Keratinocyte (primary cell): ENCODE measurements around the gene ARHGEF19. TPM values are rescaled to one million over a fixed set of nuclear protein-coding genes. Genes with fewer than 3 reads are reported as not detected.
"Not testable (repeated sequence)": the region's sequence is repeated elsewhere in the genome, so short reads cannot be mapped to it uniquely, and the experiment has no call there.

ENCODE experiments used
- DNase-seq: peaks from one replicate; pipeline ENCODE4 v3.0.0-alpha.2; 2011; ENCODE audit warnings: low read depth, missing footprints, low spot score
- FAIRE-seq: peaks from 2 replicates; lab custom pipeline; 2011; peaks lifted over from hg19 to GRCh38; lab: Jason Lieb, UNC
- H2AFZ ChIP-seq: 2 replicates; pipeline ENCODE4 v1.6.0; 2012; ENCODE audit warnings: low read length, control low read depth, inconsistent platforms; ENCODE audit not compliant: control insufficient read depth
- H3K27ac ChIP-seq: 2 replicates; pipeline ENCODE4 v1.5.1; 2011; ENCODE audit warnings: low read length; ENCODE audit not compliant: control insufficient read depth, insufficient read depth
- H3K27me3 ChIP-seq: 3 replicates; pipeline ENCODE4 v1.6.0; 2011; ENCODE audit warnings: low read length; ENCODE audit not compliant: control insufficient read depth, insufficient read depth; ENCODE audit errors: extremely low read depth
- H3K36me3 ChIP-seq, 2 experiments: 2 replicates in 1 of 2; 3 replicates in 1 of 2; pipeline ENCODE4 v1.5.1; 2011; ENCODE audit warnings: low read length in 2 of 2, mild to moderate bottlenecking in 1 of 2; ENCODE audit not compliant: control insufficient read depth in 2 of 2, insufficient read depth in 2 of 2; ENCODE audit errors: extremely low read depth in 1 of 2
- H3K4me1 ChIP-seq: 3 replicates; pipeline ENCODE4 v1.5.1; 2011; ENCODE audit warnings: low read length; ENCODE audit not compliant: control insufficient read depth, insufficient read depth; ENCODE audit errors: extremely low read depth
- H3K4me2 ChIP-seq: 3 replicates; pipeline ENCODE4 v1.6.0; 2011; ENCODE audit warnings: low read depth, low read length; ENCODE audit not compliant: control insufficient read depth, insufficient read depth; ENCODE audit errors: extremely low read depth
- H3K4me3 ChIP-seq, 3 experiments: fragments of 200-600 bp in 1 of 3; sonication (generic) in 1 of 3; 2 replicates in 2 of 3; 3 replicates in 1 of 3; pipeline ENCODE4 v1.5.1; 2011 to 2016; ENCODE audit warnings: low read length in 3 of 3, mild to moderate bottlenecking in 3 of 3, control low read depth in 2 of 3, inconsistent platforms in 1 of 3, low read depth in 1 of 3, mixed read lengths in 1 of 3, mixed run types in 1 of 3, moderate library complexity in 1 of 3; ENCODE audit not compliant: control insufficient read depth in 2 of 3, insufficient read depth in 2 of 3; ENCODE audit errors: extremely low read depth in 1 of 3
- H3K79me2 ChIP-seq: 2 replicates; pipeline ENCODE4 v1.6.0; 2012; ENCODE audit warnings: low read length; ENCODE audit not compliant: control insufficient read depth, insufficient read depth
- H3K9ac ChIP-seq: 3 replicates; pipeline ENCODE4 v1.6.0; 2011; ENCODE audit warnings: low read length; ENCODE audit not compliant: control insufficient read depth, insufficient read depth; ENCODE audit errors: extremely low read depth
- H3K9me1 ChIP-seq: 3 replicates; pipeline ENCODE4 v1.6.0; 2011; ENCODE audit warnings: low read length; ENCODE audit not compliant: control insufficient read depth, insufficient read depth; ENCODE audit errors: extremely low read depth
- H3K9me3 ChIP-seq: 2 replicates; pipeline ENCODE4 v1.5.1; 2012; ENCODE audit warnings: low read depth, low read length; ENCODE audit not compliant: control insufficient read depth
- H4K20me1 ChIP-seq: 3 replicates; pipeline ENCODE4 v1.6.0; 2011; ENCODE audit warnings: low read length; ENCODE audit not compliant: control insufficient read depth, insufficient read depth; ENCODE audit errors: extremely low read depth
- CTCF ChIP-seq, 3 experiments: IDR thresholded peaks in 1 of 3; conservative IDR thresholded peaks in 1 of 3; optimal IDR thresholded peaks in 1 of 3; 2 replicates in 2 of 3; 3 replicates in 1 of 3; pipeline versions ENCODE3 to v1.5.1; 2011; ENCODE audit warnings: low read length in 3 of 3, mild to moderate bottlenecking in 3 of 3, moderate library complexity in 2 of 3, control low read depth in 1 of 3, inconsistent platforms in 1 of 3; ENCODE audit not compliant: insufficient read depth in 2 of 3; ENCODE audit errors: extremely low read depth in 1 of 3
- EZH2 ChIP-seq: IDR thresholded peaks from one replicate; pipeline ENCODE4 v1.6.1; 2012; ENCODE audit warnings: inconsistent platforms, mild to moderate bottlenecking, low read length, moderate library complexity
- dilution Hi-C: fragments of 300-500 bp; cut with MboI; formaldehyde crosslinking; loops from one replicate; pipeline ENCODE4 v1.7.0; 2020; ENCODE audit warnings: low sequenced_read_pairs; ENCODE audit not compliant: extremely low pct_ligation_motif_present
- polyA plus RNA-seq, 5 experiments: library from polyadenylated mRNA; depleted of rRNA in 3 of 5; stranded (reverse) in 3 of 5; stranded (forward) in 1 of 5; unstranded in 1 of 5; fragments of >200 nt; gene quantifications; 1 replicate in 1 of 5; 2 replicates in 3 of 5; 3 replicates in 1 of 5; pipeline versions ENCODE4 v1.2.1 to v1.2.3, GENCODE V29; 2011 to 2012; ENCODE audit warnings: missing spikeins in 2 of 5, low read depth in 1 of 5, low replicate concordance in 1 of 5

Gene ARHGEF19
- polyA plus RNA-seq, 1 donor (not counting 4 experiments of a cell fraction or from before 2014, with no cell fraction given) = 5.0 TPM

- dilution Hi-C loops = no loop called here
- FAIRE-seq = no peak
These were observed 45.5 kb upstream of the ARHGEF19 start for GRCh38 chr1:16257968-16258367.

GRCh38 chr1:16257556-16257955 is 45.1 kb upstream of the ARHGEF19 start:
- DNase-seq, H3K4me3 ChIP-seq, H3K27ac ChIP-seq, H3K36me3 ChIP-seq, H3K9me3 ChIP-seq, H3K9me1 ChIP-seq, H2AFZ ChIP-seq, H4K20me1 ChIP-seq, H3K79me2 ChIP-seq, FAIRE-seq, H3K9ac ChIP-seq, dilution Hi-C loops, H3K27me3 ChIP-seq, H3K4me2 ChIP-seq: not testable (repeated sequence)
- peaks cover 10% of the 10 kb centered on the region for H3K4me1 ChIP-seq

More at GRCh38 chr1:16257968-16258367, 45.5 kb upstream of the ARHGEF19 start:
- no peak for DNase-seq
- H3K4me2 ChIP-seq = no peak overlapping the region
- no peak overlapping the region for H2AFZ ChIP-seq
- peaks cover 10% of the 10 kb centered on the region for H3K4me1 ChIP-seq
- H3K36me3 ChIP-seq = peaks cover 4 to 5% of the 10 kb centered on the region in 2 experiments
- H3K9me1 ChIP-seq = no peaks in the 10 kb centered on the region
- no peak overlapping the region for H3K4me3 ChIP-seq
- TF ChIP-seq EZH2 (no peak), CTCF (optimal IDR thresholded peaks at IDR 0.05 in 1 of 3, IDR thresholded peaks at IDR 0.05 in 1 of 3, conservative IDR thresholded peaks at IDR 0.05 in 1 of 3; ENCODE audit: extremely low read depth in 1 of 3, insufficient read depth in 2 of 3, low read length in 3 of 3) (no peak)
- H3K27ac ChIP-seq = no peak overlapping the region
- no peaks in the 10 kb centered on the region for H3K27me3 ChIP-seq
- no peaks in the 10 kb centered on the region for H3K79me2 ChIP-seq
- no peaks in the 10 kb centered on the region for H3K9me3 ChIP-seq
- no peak overlapping the region for H3K9ac ChIP-seq
- no peaks in the 10 kb centered on the region for H4K20me1 ChIP-seq

- dilution Hi-C loops = no loop called here
- Histone ChIP-seq H4K20me1 (no peaks in the 10 kb centered on the region), H3K4me1 (peaks cover 10% of the 10 kb centered on the region), H3K9me3 (no peaks in the 10 kb centered on the region), H3K9ac (no peak overlapping the region), H3K4me2 (no peak overlapping the region), H3K9me1 (no peaks in the 10 kb centered on the region), H3K27ac (no peak overlapping the region), H2AFZ (no peak overlapping the region), H3K27me3 (no peaks in the 10 kb centered on the region), H3K36me3 (peaks cover 5 to 6% of the 10 kb centered on the region in 2 experiments), H3K79me2 (no peaks in the 10 kb centered on the region), H3K4me3 (no peak overlapping the region)
- FAIRE-seq (no peak), DNase-seq (no peak)
- no peak for TF ChIP-seq CTCF (optimal IDR thresholded peaks at IDR 0.05 in 1 of 3, IDR thresholded peaks at IDR 0.05 in 1 of 3, conservative IDR thresholded peaks at IDR 0.05 in 1 of 3; ENCODE audit: extremely low read depth in 1 of 3, insufficient read depth in 2 of 3, low read length in 3 of 3)
- TF ChIP-seq EZH2 = no peak
These were observed 44.0 kb upstream of the ARHGEF19 start for GRCh38 chr1:16256478-16256877.
